Astrocyte (in vitro differentiated cells and primary cell): ENCODE data around the gene IL1R2. TPM values are rescaled to one million over a fixed set of nuclear protein-coding genes. Genes with fewer than 3 reads are reported as not detected.

Source experiments
- DNase-seq: peaks from one replicate; pipeline ENCODE4 v3.0.0-alpha.2; 2010; ENCODE audit warnings: low read depth
- FAIRE-seq: peaks from 2 replicates; lab custom pipeline; 2011; peaks lifted over from hg19 to GRCh38; lab: Jason Lieb, UNC
- H2AFZ ChIP-seq: 2 replicates; pipeline ENCODE4 v1.6.0; 2012; ENCODE audit warnings: low read depth, low read length, inconsistent platforms
- H3K27ac ChIP-seq: 2 replicates; pipeline ENCODE4 v1.5.1; 2011; ENCODE audit warnings: low read depth, low read length, inconsistent platforms
- H3K27me3 ChIP-seq: 2 replicates; pipeline ENCODE4 v1.6.0; 2011; ENCODE audit warnings: low read length, inconsistent platforms; ENCODE audit not compliant: insufficient read depth
- H3K36me3 ChIP-seq: 2 replicates; pipeline ENCODE4 v1.5.1; 2011; ENCODE audit warnings: low read length, inconsistent platforms; ENCODE audit not compliant: insufficient read depth
- H3K4me1 ChIP-seq: 2 replicates; pipeline ENCODE4 v1.5.1; 2011; ENCODE audit warnings: low read length, inconsistent platforms; ENCODE audit not compliant: insufficient read depth
- H3K4me2 ChIP-seq: 2 replicates; pipeline ENCODE4 v1.6.0; 2012; ENCODE audit warnings: low read length, inconsistent platforms
- H3K4me3 ChIP-seq: 2 replicates; pipeline ENCODE4 v1.5.1; 2011; ENCODE audit warnings: low read depth, mild to moderate bottlenecking, low read length, inconsistent platforms; ENCODE audit not compliant: insufficient read depth
- H3K79me2 ChIP-seq: 2 replicates; pipeline ENCODE4 v1.6.0; 2012; ENCODE audit warnings: mild to moderate bottlenecking, low read length, inconsistent platforms; ENCODE audit not compliant: insufficient read depth
- H3K9ac ChIP-seq: 2 replicates; pipeline ENCODE4 v1.6.0; 2012; ENCODE audit warnings: mild to moderate bottlenecking, low read length, inconsistent platforms
- H3K9me3 ChIP-seq: 2 replicates; pipeline ENCODE4 v1.5.1; 2012; ENCODE audit warnings: low read depth, mild to moderate bottlenecking, low read length, inconsistent platforms; ENCODE audit not compliant: insufficient read depth
- H4K20me1 ChIP-seq: 2 replicates; pipeline ENCODE4 v1.6.0; 2012; ENCODE audit warnings: low read length, inconsistent platforms; ENCODE audit not compliant: insufficient read depth
- H3K27ac Mint-ChIP-seq: one replicate; pipeline ENCODE4 v1.8.0; 2021; ENCODE audit warnings: mild to moderate bottlenecking, mixed read lengths; ENCODE audit not compliant: unreplicated experiment
- H3K27me3 Mint-ChIP-seq: one replicate; pipeline ENCODE4 v1.8.0; 2021; ENCODE audit warnings: low read depth, mixed read lengths; ENCODE audit not compliant: unreplicated experiment
- H3K36me3 Mint-ChIP-seq: one replicate; pipeline ENCODE4 v1.8.0; 2021; ENCODE audit warnings: low read depth, mixed read lengths; ENCODE audit not compliant: unreplicated experiment
- H3K4me1 Mint-ChIP-seq: one replicate; pipeline ENCODE4 v1.8.0; 2021; ENCODE audit warnings: low read depth, mixed read lengths; ENCODE audit not compliant: unreplicated experiment
- H3K4me3 Mint-ChIP-seq: one replicate; pipeline ENCODE4 v1.8.0; 2021; ENCODE audit warnings: mild to moderate bottlenecking, moderate library complexity, mixed read lengths; ENCODE audit not compliant: unreplicated experiment
- H3K9me3 Mint-ChIP-seq: one replicate; pipeline ENCODE4 v1.8.0; 2021; ENCODE audit warnings: mild to moderate bottlenecking, mixed read lengths; ENCODE audit not compliant: unreplicated experiment
- CTCF ChIP-seq: IDR thresholded peaks from 2 replicates; pipeline ENCODE4 v1.5.1; 2011; ENCODE audit warnings: low read depth, mild to moderate bottlenecking, inconsistent platforms, low read length, moderate library complexity; ENCODE audit not compliant: insufficient read depth
- EZH2 ChIP-seq: IDR thresholded peaks from 2 replicates; pipeline ENCODE4 v1.6.1; 2012; ENCODE audit warnings: mild to moderate bottlenecking, low read length, inconsistent platforms; ENCODE audit not compliant: insufficient read depth
- total RNA-seq: library from RNA; stranded (reverse); gene quantifications from 2 replicates; pipeline ENCODE4 v1.2.1, GENCODE V29; 2021

Gene IL1R2
- total RNA-seq, 1 donor from 2014 or later: 0.34 TPM

DNA sequence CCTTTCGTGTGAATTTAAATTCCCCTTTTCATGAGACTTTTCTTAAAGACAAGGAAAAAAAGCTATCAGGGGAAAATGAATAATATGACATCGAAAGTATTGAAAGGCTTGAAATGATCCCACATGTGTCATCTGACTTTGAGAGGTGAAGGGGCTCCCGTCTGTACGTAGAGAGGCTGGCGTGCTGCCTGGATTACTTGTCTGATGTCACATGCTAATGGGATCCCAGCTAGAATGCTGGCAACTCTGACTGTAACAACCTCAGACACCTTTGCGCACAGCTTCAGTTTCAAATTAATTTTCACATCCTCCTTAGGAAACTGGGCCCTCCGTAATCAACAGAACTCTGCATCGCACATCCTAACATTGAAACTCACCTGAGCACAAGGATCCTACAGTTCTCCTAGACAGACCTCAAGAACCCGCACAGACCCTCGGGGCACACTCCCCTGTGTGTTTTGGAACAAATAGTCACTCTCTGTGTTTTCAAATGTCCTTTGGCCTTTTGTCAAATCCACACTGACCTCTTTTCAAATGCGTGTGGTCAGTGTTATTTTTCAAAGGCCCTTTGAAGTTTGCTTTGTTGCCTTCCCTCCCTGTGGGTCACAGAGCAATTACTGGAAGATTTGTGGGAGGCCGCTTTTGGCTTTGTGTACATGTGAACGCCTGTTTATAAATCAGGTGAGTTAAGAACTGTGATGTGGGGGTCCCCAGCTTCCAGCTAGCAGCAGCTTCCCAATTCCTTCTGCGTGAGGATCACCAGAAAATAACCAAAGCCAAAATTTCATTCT, 65.9 kb downstream of the IL1R2 start:
- DNase-seq: peak; percentile 80
- H3K4me1 Mint-ChIP-seq: peaks cover 16% of the 10 kb centered on the region
- no peaks in the 10 kb centered on the region for H3K79me2 ChIP-seq

DNA sequence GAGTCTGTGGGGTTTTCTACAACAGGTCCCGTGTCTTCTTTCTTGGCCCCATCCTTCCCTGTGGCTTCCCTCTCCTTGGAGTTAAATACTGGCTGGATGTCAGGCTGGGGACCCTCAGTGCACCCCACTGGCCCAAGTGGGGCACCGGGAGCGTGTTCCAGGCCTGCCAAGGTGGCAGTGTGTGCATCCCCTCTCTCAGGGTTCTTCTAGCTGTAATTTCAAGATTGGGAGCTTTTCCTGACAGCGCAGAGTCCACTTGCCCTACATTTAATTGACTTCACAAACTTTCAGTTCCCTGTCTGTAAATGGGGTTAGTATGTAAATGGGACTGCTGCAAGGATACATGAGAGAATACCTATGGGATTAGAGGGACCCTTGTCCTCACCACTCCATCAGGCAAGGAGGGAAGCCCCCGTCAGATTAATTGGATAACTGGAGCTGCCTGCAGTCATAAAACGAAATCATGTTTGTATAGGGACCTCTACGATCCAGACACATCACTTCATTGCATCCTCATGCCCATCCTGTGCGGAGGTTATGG, 66.6 kb downstream of the IL1R2 start:
- H3K4me1 Mint-ChIP-seq: peaks cover 22% of the 10 kb centered on the region
- DNase-seq (no peak), FAIRE-seq (no peak)
- peak overlapping the region; percentile 33 for H3K4me2 ChIP-seq
- H3K4me1 ChIP-seq: peaks cover 22% of the 10 kb centered on the region
- H3K27ac Mint-ChIP-seq: no peak overlapping the region
- no peaks in the 10 kb centered on the region for H4K20me1 ChIP-seq
- no peaks in the 10 kb centered on the region for H3K36me3 ChIP-seq
- TF ChIP-seq EZH2 (no peak), CTCF (no peak)
- no peak overlapping the region for H3K4me3 ChIP-seq
- no peak overlapping the region for H3K27ac ChIP-seq
- H3K4me3 Mint-ChIP-seq: no peak overlapping the region
- H3K79me2 ChIP-seq: no peaks in the 10 kb centered on the region
- peaks cover 17% of the 10 kb centered on the region for H3K27me3 Mint-ChIP-seq
- no peak overlapping the region for H2AFZ ChIP-seq
- no peak overlapping the region for H3K9ac ChIP-seq
- no peaks in the 10 kb centered on the region for H3K9me3 Mint-ChIP-seq
- no peaks in the 10 kb centered on the region for H3K36me3 Mint-ChIP-seq
- H3K9me3 ChIP-seq: no peaks in the 10 kb centered on the region
- H3K27me3 ChIP-seq: no peaks in the 10 kb centered on the region

More for the DNA sequence above, 65.9 kb downstream of the IL1R2 start:
- Histone ChIP-seq H3K4me2 (peak overlapping the region; percentile 33), H3K27ac (no peak overlapping the region), H3K4me1 (peaks cover 15% of the 10 kb centered on the region), H4K20me1 (no peaks in the 10 kb centered on the region), H3K4me3 (no peak overlapping the region), H3K9me3 (no peaks in the 10 kb centered on the region), H2AFZ (no peak overlapping the region), H3K9ac (no peak overlapping the region), H3K27me3 (no peaks in the 10 kb centered on the region), H3K36me3 (no peaks in the 10 kb centered on the region)
- Mint-ChIP-seq H3K27me3 (peaks cover 17% of the 10 kb centered on the region), H3K36me3 (no peaks in the 10 kb centered on the region), H3K4me3 (no peak overlapping the region), H3K9me3 (no peaks in the 10 kb centered on the region), H3K27ac (no peak overlapping the region)
- TF ChIP-seq CTCF (no peak), EZH2 (no peak)
- FAIRE-seq: no peak

DNA sequence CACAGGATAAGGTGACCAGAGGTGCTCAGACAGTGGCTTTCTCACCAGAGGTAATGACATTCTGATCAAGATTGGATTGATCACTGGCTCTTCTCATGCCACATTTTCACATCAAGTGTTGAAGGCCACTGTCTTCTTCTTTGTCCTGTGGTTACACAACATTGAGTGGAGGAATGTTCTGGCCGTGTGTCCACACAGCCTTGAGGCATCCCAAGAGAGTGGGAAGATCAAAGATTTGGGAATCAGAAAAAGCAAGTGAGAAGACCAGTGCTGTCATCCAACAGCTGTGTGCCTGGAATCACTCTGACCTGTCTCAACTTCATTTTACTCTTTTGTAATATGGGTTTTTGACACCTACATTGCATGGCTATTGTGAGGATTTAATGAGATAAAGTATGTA, 67.4 kb downstream of the IL1R2 start:
- Histone ChIP-seq H4K20me1 (no peaks in the 10 kb centered on the region), H3K4me2 (no peak overlapping the region), H3K27me3 (no peaks in the 10 kb centered on the region), H3K9ac (no peak overlapping the region), H3K27ac (no peak overlapping the region), H3K36me3 (no peaks in the 10 kb centered on the region), H3K9me3 (no peaks in the 10 kb centered on the region), H2AFZ (no peak overlapping the region), H3K4me1 (peaks cover 29% of the 10 kb centered on the region), H3K4me3 (no peak overlapping the region), H3K79me2 (no peaks in the 10 kb centered on the region)
- H3K36me3 Mint-ChIP-seq: no peaks in the 10 kb centered on the region
- no peaks in the 10 kb centered on the region for H3K9me3 Mint-ChIP-seq
- no peak for FAIRE-seq
- H3K27ac Mint-ChIP-seq: no peak overlapping the region
- no peak for DNase-seq
- H3K4me3 Mint-ChIP-seq: no peak overlapping the region
- peaks cover 17% of the 10 kb centered on the region for H3K27me3 Mint-ChIP-seq
- H3K4me1 Mint-ChIP-seq: peaks cover 29% of the 10 kb centered on the region
- TF ChIP-seq EZH2 (no peak), CTCF (no peak)
